NCI-H1694 (cell line): ENCODE results near the gene TMEM107.
A peak's percentile ranks its signal among the peaks of the same experiment; 100 is the strongest.

Experiments used
- DNase-seq: peaks from one replicate; lab custom pipeline; 2025; lab: John Stamatoyannopoulos, UW

The TMEM107 gene

DNA sequence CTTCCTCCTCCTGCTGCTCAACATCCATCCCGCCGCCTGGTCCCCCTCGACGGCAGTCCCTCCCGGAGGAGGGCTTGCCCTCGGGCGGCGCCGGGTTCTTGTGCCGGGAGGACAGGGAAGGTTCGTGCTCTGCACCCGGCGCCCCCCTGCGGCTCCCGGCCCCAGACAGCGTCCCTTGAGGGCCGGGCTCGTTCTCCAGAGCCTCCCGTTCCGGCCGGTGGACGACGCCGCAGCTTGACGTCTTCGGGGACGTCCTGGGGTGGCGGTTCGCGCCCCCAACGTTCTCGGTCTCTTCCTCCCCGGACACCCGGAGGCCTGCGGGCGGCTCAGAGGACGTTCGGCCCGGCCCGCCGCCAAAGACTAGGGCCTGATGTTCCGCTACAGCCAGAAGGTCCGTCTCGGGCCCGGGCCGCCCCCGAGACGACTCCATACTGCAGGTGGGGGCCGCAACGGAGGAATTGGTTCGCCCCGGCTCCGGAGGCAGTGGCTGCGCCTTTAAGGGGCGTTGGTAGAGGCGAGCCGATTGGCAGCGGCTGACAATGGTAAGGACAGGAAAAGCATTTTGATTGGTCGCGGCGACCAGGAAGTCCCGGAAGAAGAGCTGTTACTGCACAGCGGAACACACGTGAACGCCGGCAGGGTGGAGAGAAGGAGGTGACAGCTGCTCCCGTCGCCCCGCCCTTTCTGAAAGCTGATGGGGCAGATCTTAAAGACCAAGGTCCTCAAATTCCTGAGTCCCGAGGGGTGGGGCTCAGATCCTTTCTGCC lies 13.7 kb upstream of the TMEM107 start, which contains the start of gene BORCS6:
Gene BORCS6 (minus strand): TSS at position 470 of the 767 bp plus-strand sequence. CDS start 40 bp downstream, at position 430.
- DNase-seq = peak; percentile 95

GRCh38 chr17:8189041-8189710 lies 13.0 kb upstream of the TMEM107 start:
- DNase-seq = no peak

- DNase-seq = no peak
Measured at GRCh38 chr17:8188263-8188839, 12.2 kb upstream of the TMEM107 start.

DNA sequence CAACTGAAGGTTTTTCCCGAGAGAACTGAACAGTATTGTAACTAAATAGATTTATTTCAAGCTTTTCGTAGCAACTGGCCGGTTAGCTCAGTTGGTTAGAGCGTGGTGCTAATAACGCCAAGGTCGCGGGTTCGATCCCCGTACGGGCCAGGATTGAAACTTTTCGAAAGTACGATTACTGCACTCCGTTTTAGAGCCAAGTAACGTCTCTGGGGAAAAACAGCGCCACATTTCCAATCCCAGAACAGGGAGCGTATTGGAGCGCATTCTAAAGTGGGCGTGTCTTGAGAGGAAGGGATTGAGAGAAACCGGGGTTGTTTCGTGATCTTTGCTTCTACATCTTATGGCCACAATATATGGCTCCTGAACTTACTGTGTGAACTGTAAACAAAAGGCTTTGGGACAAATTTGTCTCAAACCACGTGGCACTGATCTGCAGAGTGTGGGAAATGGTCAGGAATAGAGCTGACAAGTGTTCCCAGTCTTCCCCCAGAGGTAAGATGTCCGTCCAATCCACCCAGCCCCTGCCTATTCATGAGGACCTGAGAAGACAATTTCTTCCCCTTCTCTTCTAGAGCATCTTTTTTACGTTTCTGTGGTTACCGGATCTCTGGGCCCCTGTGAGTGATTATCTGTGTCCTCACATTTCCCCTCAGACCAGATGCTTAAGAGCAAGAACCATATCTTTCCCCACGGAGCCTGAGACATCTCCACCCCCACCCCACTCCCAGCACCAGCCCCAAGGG lies 11.5 kb upstream of the TMEM107 start:
- peak; percentile 99 for DNase-seq

GRCh38 chr17:8186787-8187516 lies 10.8 kb upstream of the TMEM107 start:
- peak; percentile 97 for DNase-seq

DNA sequence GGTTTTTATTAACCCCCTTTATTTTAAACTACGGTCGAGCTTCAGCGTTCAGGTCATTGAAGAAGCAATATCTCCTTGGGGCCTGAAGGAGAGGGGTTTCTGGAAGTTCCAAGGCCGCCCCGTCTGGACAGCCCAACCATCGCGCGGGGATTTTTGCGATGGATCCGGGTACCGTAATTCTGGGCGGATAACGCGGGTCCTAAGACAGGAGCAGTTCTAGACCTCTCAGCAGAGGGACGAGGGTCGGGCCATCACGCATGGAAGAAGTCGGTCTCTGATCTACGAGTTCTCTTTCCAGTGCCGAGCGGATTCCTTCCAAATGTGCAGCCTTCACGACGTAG lies 10.2 kb upstream of the TMEM107 start:
- DNase-seq = no peak

DNA sequence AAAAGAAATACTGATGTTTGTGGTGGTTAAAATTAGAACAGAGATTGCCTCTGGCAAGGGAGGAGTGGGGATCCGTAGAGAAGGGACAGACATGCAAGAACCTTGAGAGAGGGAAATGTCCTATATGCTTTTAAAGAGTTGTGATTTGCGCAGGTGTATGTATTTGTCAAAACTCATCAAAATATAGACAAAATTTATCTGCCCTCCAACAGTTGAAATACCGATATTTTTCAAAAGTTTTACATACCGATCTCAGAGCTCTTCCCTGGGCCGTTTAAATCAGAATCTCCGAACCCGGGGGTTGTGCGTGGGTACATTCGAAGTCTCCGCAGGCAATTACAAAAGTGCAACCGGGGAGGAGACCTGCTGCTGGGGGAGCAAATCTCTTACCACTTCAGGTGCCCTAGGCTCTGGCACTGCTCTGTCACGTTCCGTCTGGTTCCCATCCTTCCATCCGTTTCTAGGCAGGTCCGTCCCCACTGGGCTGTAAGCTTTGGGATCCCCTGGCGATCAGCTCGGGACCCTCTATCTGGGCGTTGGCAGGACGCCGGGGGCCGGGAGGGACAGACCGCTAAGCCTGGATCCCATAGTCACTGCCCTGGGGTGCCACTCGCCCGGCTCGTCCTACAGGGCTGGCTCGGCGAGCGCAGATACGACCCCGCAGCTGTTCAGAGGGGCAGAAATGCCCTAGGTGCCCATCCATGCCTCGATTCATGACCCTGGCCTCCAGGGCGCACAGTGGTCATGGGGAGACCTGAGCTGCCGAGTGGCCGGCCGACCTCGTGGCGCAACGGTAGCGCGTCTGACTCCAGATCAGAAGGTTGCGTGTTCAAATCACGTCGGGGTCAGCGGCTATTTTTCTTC lies 9.6 kb upstream of the TMEM107 start:
- DNase-seq = peak; percentile 73

- no peak for DNase-seq
Measured at GRCh38 chr17:8176998-8177731, 985 bp upstream of the TMEM107 start.

DNA sequence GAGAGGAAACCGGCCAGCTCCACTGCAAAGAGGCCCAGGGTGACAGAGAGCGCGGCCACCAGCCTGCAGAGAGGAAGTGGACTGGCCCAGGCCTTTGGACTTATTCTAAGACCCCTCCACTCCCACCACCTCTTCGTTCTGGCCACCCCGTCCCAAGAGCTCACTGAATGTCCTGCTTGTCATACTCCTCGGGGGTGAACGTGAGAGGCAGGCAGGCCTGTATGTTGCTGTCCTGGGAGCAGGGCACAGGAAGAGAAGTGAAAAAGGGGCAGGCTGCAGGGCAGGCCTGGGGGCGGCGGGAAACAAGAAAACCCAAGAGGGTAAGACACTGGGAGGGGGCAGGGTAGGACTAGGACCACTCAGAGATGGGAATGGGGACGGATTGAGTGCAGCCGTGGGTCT lies 384 bp downstream of the TMEM107 start:
- no peak for DNase-seq

DNA sequence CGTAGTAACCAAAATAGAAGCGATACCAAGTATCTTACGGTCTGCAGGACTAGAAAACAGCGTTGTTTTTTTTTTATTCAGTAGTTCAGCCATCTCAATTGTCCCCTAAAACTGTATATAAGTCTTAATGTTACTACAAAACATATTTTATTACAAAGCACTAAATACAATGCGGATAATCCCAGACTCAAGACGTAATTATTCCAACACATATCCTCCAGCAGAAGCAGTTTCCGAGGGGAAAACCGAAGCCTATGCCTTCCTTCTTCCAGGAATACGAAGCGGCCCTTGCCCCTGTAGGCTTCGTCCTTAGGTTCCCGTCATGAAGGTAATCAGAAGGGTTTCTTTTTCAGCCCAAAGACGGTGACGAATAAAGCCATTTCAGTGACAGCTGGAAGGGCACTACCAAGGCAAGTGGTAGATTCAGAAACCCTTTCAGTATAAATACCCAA lies 2.3 kb downstream of the TMEM107 start:
- DNase-seq = no peak

DNA sequence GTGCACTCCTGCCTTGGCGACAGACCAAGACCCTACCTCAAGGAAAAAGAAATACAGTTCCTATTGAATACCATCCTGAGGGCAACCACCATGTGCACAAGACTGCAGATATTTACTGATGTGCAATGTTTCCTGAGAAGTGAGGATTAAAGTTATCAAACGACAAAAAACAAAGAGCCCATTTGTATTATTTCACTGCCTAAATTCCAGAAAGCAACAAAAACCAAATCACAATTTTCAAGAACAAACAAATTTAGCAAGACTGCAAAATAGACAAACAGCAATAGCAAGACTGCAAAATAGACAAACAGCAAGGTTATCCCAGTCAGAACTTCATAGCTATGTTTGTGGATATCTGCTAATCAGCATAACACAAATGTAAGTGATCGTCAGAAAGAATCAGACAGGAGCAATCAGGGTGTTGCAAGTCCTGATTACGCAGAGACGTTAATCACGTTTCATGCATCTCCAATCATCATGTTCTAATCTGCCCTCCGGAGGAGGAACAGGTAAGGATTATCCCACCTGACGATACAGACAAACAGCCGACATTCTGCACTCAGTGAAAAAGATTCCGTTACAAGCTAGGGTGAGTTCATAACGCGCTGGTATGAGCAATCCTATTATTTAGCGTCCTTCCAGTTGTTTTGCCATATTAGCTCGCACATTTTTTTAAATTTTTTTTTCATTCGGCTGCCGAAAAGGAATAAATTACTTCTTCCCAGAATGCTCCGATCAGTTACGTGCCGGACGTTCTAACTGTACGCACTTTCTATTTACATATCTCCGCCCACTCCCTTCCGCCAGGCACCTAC lies 2.9 kb downstream of the TMEM107 start:
- DNase-seq = peak; percentile 98

DNA sequence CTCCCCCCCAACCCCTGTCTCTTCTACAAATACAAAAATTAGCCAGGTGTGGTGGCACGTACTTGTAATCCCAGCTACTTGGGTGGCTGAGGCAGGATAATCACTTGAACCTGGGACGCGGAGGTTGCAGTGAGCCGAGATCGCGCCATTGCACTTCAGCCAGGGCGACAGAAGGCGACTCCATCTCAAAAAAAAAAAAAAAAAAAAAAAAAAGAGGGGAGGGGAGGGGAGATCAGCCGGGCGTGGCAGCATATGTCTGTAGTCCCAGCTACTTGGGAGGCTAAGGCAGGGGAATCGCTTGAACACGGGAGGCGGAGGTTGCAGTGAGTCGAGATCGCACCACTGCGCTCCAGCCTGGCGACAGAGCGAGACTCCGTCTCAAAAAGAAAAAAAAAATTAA lies 6.0 kb downstream of the TMEM107 start:
- peak; percentile 69 for DNase-seq

GRCh38 chr17:8167526-8167925 lies 8.7 kb downstream of the TMEM107 start:
- DNase-seq = no peak

DNA sequence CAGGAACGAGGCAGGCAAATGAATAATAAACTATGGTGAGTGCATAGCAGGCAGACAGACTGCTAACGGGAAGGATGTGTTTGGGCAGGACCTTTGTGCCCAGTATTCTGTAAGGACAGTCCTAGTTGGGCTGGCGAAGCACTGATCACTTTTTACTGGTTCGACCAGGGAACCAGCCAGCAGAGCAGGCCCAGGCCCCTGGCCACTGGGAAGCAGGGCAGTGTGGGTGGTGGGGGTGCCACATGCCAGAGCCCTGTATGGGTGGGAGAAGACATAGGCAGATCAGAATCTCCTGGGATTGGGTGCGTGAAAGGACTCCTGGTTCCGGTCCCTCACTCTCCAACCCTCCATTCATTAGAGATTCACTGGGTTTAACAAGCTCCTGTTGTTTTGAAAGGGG lies 9.4 kb downstream of the TMEM107 start:
- no peak for DNase-seq

DNA sequence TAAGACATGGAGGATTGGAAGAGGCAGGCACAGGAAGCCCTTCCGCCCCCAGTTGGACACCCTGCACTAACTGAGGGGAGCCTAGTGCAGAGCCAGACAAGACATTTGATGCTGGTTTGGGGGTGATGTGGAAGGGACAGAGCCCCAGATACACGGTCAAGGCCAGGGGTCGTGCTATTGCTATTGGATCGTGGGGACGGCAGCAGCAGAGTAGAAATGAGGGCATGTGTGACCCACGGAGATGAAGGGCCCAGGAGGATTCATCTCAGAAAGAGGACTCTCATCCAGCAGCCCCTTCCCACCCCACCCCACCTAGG lies 11.4 kb downstream of the TMEM107 start:
- DNase-seq = no peak

DNA sequence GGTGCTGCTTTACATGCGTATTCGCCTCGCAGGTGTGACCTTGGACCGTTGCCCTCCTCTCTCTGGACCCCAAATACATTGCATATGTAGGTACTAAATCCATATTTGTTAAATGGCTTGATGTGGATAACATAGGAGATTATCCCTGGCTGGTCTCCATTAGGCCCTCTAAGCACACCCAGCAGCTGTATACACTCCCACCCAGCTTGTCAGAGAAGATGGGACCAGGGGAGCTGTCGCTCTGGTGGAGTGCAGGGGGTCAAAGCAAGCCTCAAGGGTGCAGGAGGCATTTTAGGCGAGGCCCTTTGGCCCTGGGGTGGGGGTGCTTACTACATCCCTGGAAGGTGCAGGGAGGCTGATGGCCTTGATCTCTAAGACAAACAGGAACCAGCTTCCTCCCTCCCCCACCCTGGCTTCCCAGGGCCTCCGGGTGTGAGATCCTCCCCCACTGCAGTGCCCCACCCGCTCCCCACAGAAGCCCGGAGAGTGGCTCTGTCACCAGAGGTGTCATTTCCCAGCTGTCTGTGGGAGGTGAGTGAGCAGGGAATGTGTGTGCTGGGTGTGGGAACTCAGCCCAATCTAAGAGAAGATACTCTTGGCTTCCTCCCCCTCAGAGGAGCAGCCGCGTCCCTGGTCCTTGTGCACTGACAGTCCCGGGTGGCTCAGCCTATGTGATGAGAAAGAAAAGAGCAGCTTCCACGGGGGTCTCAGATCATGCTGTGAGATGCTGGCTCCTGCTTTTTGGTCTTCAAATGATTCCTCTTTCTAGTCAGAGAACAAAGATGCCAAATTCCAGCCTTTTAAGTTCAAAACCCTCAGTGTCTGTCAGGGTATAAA lies 12.0 kb downstream of the TMEM107 start:
- peak; percentile 51 for DNase-seq

- DNase-seq = peak; percentile 47
Measured at GRCh38 chr17:8162997-8163977, 12.9 kb downstream of the TMEM107 start.
